Gastrocnemius medialis (tissue), 4 donors: ENCODE data around the gene SEMA3G. TPM values are rescaled to one million over a fixed set of nuclear protein-coding genes. Genes with fewer than 3 reads are reported as not detected.

Experiments
- ATAC-seq, 2 donors: fragments of 150-250 bp; one replicate each; pipeline ENCODE4 v1.9.1; 2016
- DNase-seq, 2 donors: peaks; one replicate each; pipeline ENCODE4 v3.0.0-alpha.2; 2019
- H3K27ac ChIP-seq, 4 donors: fragments of 200-600 bp; sonication (generic); 1 replicate in 1 of 4; 2 replicates in 3 of 4; pipeline ENCODE4 v1.5.1; 2016 to 2018; ENCODE audit warnings: mild to moderate bottlenecking in 2 of 4, moderate library complexity in 1 of 4
- H3K27me3 ChIP-seq, 3 donors: fragments of 200-600 bp; sonication (generic) in 2 of 3; 1 replicate in 1 of 3; 2 replicates in 2 of 3; pipeline versions ENCODE4 v1.5.1 to v1.6.0; 2016 to 2019; ENCODE audit warnings: mild to moderate bottlenecking in 1 of 3, moderate library complexity in 1 of 3
- H3K36me3 ChIP-seq, 2 donors: fragments of 200-600 bp; sonication (generic) in 1 of 2; one replicate each; pipeline ENCODE4 v1.5.1; 2017 to 2018
- H3K4me1 ChIP-seq, 2 donors: fragments of 200-600 bp; sonication (generic) in 1 of 2; one replicate each; pipeline ENCODE4 v1.5.1; 2016 to 2017; ENCODE audit warnings: mild to moderate bottlenecking in 2 of 2
- H3K4me3 ChIP-seq, 4 donors: fragments of 200-600 bp; sonication (generic) in 3 of 4; 1 replicate in 1 of 4; 2 replicates in 3 of 4; pipeline ENCODE4 v1.5.1; 2016 to 2019; ENCODE audit warnings: mild to moderate bottlenecking in 2 of 4
- H3K9me3 ChIP-seq, 3 donors: fragments of 200-600 bp; sonication (generic) in 2 of 3; 1 replicate in 1 of 3; 2 replicates in 2 of 3; pipeline ENCODE4 v1.5.1; 2016 to 2019
- CTCF ChIP-seq, 5 experiments: fragments of 450-650 bp in 3 of 5; fragments of 200-600 bp in 2 of 5; sonication (generic) in 2 of 5; IDR thresholded peaks in 4 of 5; conservative IDR thresholded peaks in 1 of 5; 1 replicate in 4 of 5; 2 replicates in 1 of 5; pipeline ENCODE4 v1.5.1; 2016 to 2019; ENCODE audit warnings: antibody characterized with exemption in 5 of 5, mild to moderate bottlenecking in 3 of 5, moderate library complexity in 3 of 5
- POLR2A ChIP-seq, 2 donors: fragments of 450-650 bp; IDR thresholded peaks; one replicate each; pipeline ENCODE4 v1.6.1; 2017; ENCODE audit warnings: antibody characterized with exemption in 2 of 2, mild to moderate bottlenecking in 2 of 2, moderate library complexity in 2 of 2
- in situ Hi-C, 4 donors: fragments of 200-750 bp; cut with MboI; loops; one replicate each; pipeline versions ENCODE4 v1.15.0 to v1.8.0; 2017; ENCODE audit warnings: low sequenced_read_pairs in 4 of 4
- intact Hi-C: fragments of 100-400 bp; cut with DNase I; formaldehyde crosslinking; loops from one replicate; pipeline ENCODE4 v1.15.1; 2023; ENCODE audit warnings: low total_unique reads
- total RNA-seq, 4 donors: library from RNA; depleted of rRNA; stranded (reverse); fragments of >200 nt; gene quantifications; one replicate each; pipeline versions ENCODE4 v1.1.0 to v1.2.3, GENCODE V29; 2016

SEMA3G gene
- total RNA-seq, 4 donors from 2014 or later: 3.8 to 20.3 (median 13.1) TPM

DNA sequence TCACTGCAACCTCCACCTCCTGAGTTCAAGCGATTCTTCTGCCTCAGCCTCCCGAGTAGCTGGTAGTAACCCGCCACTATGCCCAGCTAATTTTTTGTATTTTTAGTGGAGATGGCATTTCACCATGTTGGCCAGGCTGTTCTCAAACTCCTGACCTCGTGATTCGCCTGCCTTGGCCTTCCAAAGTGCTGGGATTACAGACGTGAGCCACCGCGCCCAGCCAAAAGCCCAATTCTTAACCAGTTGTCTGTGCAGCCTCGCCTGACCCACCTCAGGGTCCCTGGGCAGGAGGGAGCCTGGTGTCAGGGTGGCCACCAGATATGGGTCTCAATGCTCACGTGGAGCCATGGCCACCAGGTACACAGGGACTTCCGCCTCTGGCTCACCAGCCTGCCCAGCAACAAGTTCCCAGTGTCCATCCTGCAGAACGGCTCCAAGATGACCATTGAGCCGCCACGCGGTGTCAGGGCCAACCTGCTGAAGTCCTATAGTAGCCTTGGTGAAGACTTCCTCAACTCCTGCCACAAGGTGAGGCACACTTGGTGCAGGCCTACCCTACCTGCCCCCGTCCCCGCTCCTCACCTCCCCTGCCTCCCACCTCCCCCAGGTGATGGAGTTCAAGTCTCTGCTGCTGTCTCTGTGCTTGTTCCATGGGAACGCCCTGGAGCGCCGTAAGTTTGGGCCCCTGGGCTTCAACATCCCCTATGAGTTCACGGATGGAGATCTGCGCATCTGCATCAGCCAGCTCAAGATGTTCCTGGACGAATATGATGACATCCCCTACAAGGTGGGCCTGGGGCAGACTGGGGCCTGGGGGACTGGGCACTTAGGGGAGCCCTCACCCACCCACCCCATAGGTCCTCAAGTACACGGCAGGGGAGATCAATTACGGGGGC, 48.6 kb downstream of the SEMA3G start:
- in situ Hi-C loops (no loop called here), intact Hi-C loops (no loop called here)
- Histone ChIP-seq H3K9me3 (no peaks in the 10 kb centered on the region), H3K27ac (no peak overlapping the region), H3K36me3 (peaks cover 0 to 20% of the 10 kb centered on the region in 2 donors), H3K4me3 (no peak overlapping the region), H3K4me1 (no peaks in the 10 kb centered on the region), H3K27me3 (no peaks in the 10 kb centered on the region)
- TF ChIP-seq CTCF (IDR thresholded peaks at IDR 0.05 in 4 of 5, conservative IDR thresholded peaks at IDR 0.05 in 1 of 5) (no peak), POLR2A (IDR thresholded peaks at IDR 0.05) (no peak)
- DNase-seq: no peak
- no peak for ATAC-seq

GRCh38 chr3:52395503-52395865, 49.4 kb downstream of the SEMA3G start:
- peaks cover 0 to 12% of the 10 kb centered on the region in 2 donors for H3K36me3 ChIP-seq
- TF ChIP-seq CTCF (IDR thresholded peaks at IDR 0.05 in 4 of 5, conservative IDR thresholded peaks at IDR 0.05 in 1 of 5) (no peak), POLR2A (IDR thresholded peaks at IDR 0.05) (no peak)
- ATAC-seq (no peak), DNase-seq (no peak)
- intact Hi-C loops: no loop called here
- no peaks in the 10 kb centered on the region for H3K9me3 ChIP-seq
- H3K27me3 ChIP-seq: no peaks in the 10 kb centered on the region
- H3K4me3 ChIP-seq: no peak overlapping the region
- H3K27ac ChIP-seq: no peak overlapping the region
- H3K4me1 ChIP-seq: no peaks in the 10 kb centered on the region
- in situ Hi-C loops: no loop called here

- intact Hi-C loops (no loop called here), in situ Hi-C loops (no loop called here)
- Histone ChIP-seq H3K4me3 (no peak overlapping the region), H3K36me3 (peaks cover 0 to 9% of the 10 kb centered on the region in 2 donors), H3K4me1 (no peaks in the 10 kb centered on the region), H3K27me3 (no peaks in the 10 kb centered on the region), H3K27ac (no peak overlapping the region), H3K9me3 (no peaks in the 10 kb centered on the region)
- DNase-seq: no peak
- ATAC-seq: no peak
- TF ChIP-seq CTCF (IDR thresholded peaks at IDR 0.05 in 4 of 5, conservative IDR thresholded peaks at IDR 0.05 in 1 of 5) (no peak), POLR2A (IDR thresholded peaks at IDR 0.05) (no peak)
These were observed 50.0 kb downstream of the SEMA3G start for GRCh38 chr3:52394751-52395502.

GRCh38 chr3:52393959-52394670, 50.8 kb downstream of the SEMA3G start:
- Histone ChIP-seq H3K4me3 (no peak overlapping the region), H3K27ac (no peak overlapping the region), H3K27me3 (no peaks in the 10 kb centered on the region), H3K9me3 (no peaks in the 10 kb centered on the region), H3K36me3 (peaks cover 0 to 9% of the 10 kb centered on the region in 2 donors), H3K4me1 (no peaks in the 10 kb centered on the region)
- no peak for TF ChIP-seq CTCF (IDR thresholded peaks at IDR 0.05 in 4 of 5, conservative IDR thresholded peaks at IDR 0.05 in 1 of 5)
- no peak for TF ChIP-seq POLR2A (IDR thresholded peaks at IDR 0.05)
- ATAC-seq (no peak), DNase-seq (no peak)
- intact Hi-C loops: no loop called here
- in situ Hi-C loops: no loop called here
